Chondrocyte (in vitro differentiated cells): ENCODE results near the gene PLPP4. TPM values are rescaled to one million over a fixed set of nuclear protein-coding genes. Genes with fewer than 3 reads are reported as not detected.

Experiments used
- DNase-seq: peaks from one replicate; pipeline ENCODE4 v3.0.0; 2021; ENCODE audit warnings: mixed read lengths, low spot score
- H3K27ac Mint-ChIP-seq: one replicate; pipeline ENCODE4 v1.8.0; 2021; ENCODE audit warnings: mild to moderate bottlenecking, moderate library complexity, mixed read lengths; ENCODE audit not compliant: unreplicated experiment
- H3K27me3 Mint-ChIP-seq: 2 replicates; pipeline ENCODE4 v1.8.0; 2021; ENCODE audit warnings: low read depth, mixed read lengths
- H3K36me3 Mint-ChIP-seq: 2 replicates; pipeline ENCODE4 v1.8.0; 2021; ENCODE audit warnings: low read depth, mixed read lengths
- H3K4me1 Mint-ChIP-seq: 2 replicates; pipeline ENCODE4 v1.8.0; 2021; ENCODE audit warnings: low read depth, mild to moderate bottlenecking, mixed read lengths
- H3K4me3 Mint-ChIP-seq: one replicate; pipeline ENCODE4 v1.8.0; 2021; ENCODE audit warnings: mild to moderate bottlenecking, moderate library complexity, mixed read lengths; ENCODE audit not compliant: unreplicated experiment
- H3K9me3 Mint-ChIP-seq: 2 replicates; pipeline ENCODE4 v1.8.0; 2021; ENCODE audit warnings: low read depth, mixed read lengths
- CTCF ChIP-seq: fragments of 200-600 bp; sonication (generic); IDR thresholded peaks from 2 replicates; pipeline ENCODE4 v1.5.0; 2021; ENCODE audit warnings: antibody characterized with exemption, mild to moderate bottlenecking, moderate library complexity
- total RNA-seq: library from RNA; stranded (reverse); gene quantifications from 3 replicates; pipeline ENCODE4 v1.2.1, GENCODE V29; 2021

Gene PLPP4
- total RNA-seq, 1 donor from 2014 or later = 3.0 TPM

GRCh38 chr10:120480848-120481247 lies 23.8 kb downstream of the PLPP4 start:
- Mint-ChIP-seq H3K9me3 (peaks cover 13% of the 10 kb centered on the region), H3K4me1 (peaks cover 19% of the 10 kb centered on the region), H3K36me3 (peaks cover 4% of the 10 kb centered on the region), H3K27me3 (no peaks in the 10 kb centered on the region), H3K27ac (no peak overlapping the region), H3K4me3 (no peak overlapping the region)
- no peak for TF ChIP-seq CTCF
- no peak for DNase-seq

- Mint-ChIP-seq H3K4me3 (no peak overlapping the region), H3K9me3 (peaks cover 11% of the 10 kb centered on the region), H3K4me1 (peaks cover 5% of the 10 kb centered on the region), H3K36me3 (peaks cover 4% of the 10 kb centered on the region), H3K27me3 (no peaks in the 10 kb centered on the region), H3K27ac (no peak overlapping the region)
- DNase-seq = no peak
- no peak for TF ChIP-seq CTCF
These were observed 26.0 kb downstream of the PLPP4 start for GRCh38 chr10:120483006-120483405.

- DNase-seq = no peak
- no peak for TF ChIP-seq CTCF
- no peaks in the 10 kb centered on the region for H3K27me3 Mint-ChIP-seq
- H3K4me3 Mint-ChIP-seq = no peak overlapping the region
- H3K9me3 Mint-ChIP-seq = peaks cover 11% of the 10 kb centered on the region
- H3K4me1 Mint-ChIP-seq = no peaks in the 10 kb centered on the region
- peaks cover 4% of the 10 kb centered on the region for H3K36me3 Mint-ChIP-seq
- no peak overlapping the region for H3K27ac Mint-ChIP-seq
These were observed 26.7 kb downstream of the PLPP4 start for GRCh38 chr10:120483651-120484301.

GRCh38 chr10:120485946-120486345 lies 28.9 kb downstream of the PLPP4 start:
- Mint-ChIP-seq H3K36me3 (peaks cover 4% of the 10 kb centered on the region), H3K27me3 (no peaks in the 10 kb centered on the region), H3K4me1 (no peaks in the 10 kb centered on the region), H3K9me3 (peaks cover 11% of the 10 kb centered on the region), H3K4me3 (no peak overlapping the region), H3K27ac (no peak overlapping the region)
- no peak for TF ChIP-seq CTCF
- no peak for DNase-seq

- H3K4me3 Mint-ChIP-seq = no peak overlapping the region
- TF ChIP-seq CTCF = no peak
- no peaks in the 10 kb centered on the region for H3K4me1 Mint-ChIP-seq
- H3K9me3 Mint-ChIP-seq = peaks cover 7% of the 10 kb centered on the region
- no peaks in the 10 kb centered on the region for H3K27me3 Mint-ChIP-seq
- DNase-seq = no peak
- peaks cover 4% of the 10 kb centered on the region for H3K36me3 Mint-ChIP-seq
- no peak overlapping the region for H3K27ac Mint-ChIP-seq
These were observed 29.7 kb downstream of the PLPP4 start for GRCh38 chr10:120486671-120487205.
